SK-N-SH (cell line): ENCODE measurements around the gene CHRNE. TPM values are rescaled to one million over a fixed set of nuclear protein-coding genes. Genes with fewer than 3 reads are reported as not detected.

Experiments used
- CTCF ChIA-PET: fragments of 300-600, 350-600 bp; formaldehyde crosslinking; extraction: SDS; loops from one replicate; lab custom pipeline; 2021; lab: Yijun Ruan, JAX
- POLR2A ChIA-PET: fragments of 350-600 bp; sonication (Branson Sonifier 250); formaldehyde crosslinking; extraction: SDS; loops from one replicate; lab custom pipeline; 2020; ENCODE audit warnings: antibody characterized with exemption, inconsistent platforms; lab: Yijun Ruan, JAX
- DNase-seq: peaks from one replicate; pipeline ENCODE4 v3.0.0; 2012
- H2AFZ ChIP-seq: fragments of 200-600 bp; sonication (generic); 2 replicates; pipeline ENCODE4 v1.8.1; 2016; ENCODE audit warnings: antibody characterized with exemption, mild to moderate bottlenecking, low read depth
- H3F3A ChIP-seq: fragments of 200-600 bp; sonication (generic); replicated peaks from 2 replicates; pipeline ENCODE3; 2016; ENCODE audit warnings: antibody characterized with exemption, mild to moderate bottlenecking; ENCODE audit not compliant: insufficient read depth
- H3K27ac ChIP-seq, 2 experiments: fragments of 200-500 bp in 1 of 2; fragments of 200-600 bp in 1 of 2; sonication (Bioruptor generic) in 1 of 2; sonication (generic), shearing (Covaris generic) in 1 of 2; 2 replicates each; pipeline versions ENCODE4 v1.5.1 to v1.6.1; 2014 to 2016; ENCODE audit warnings: low read depth in 2 of 2, inconsistent platforms in 1 of 2, low read length in 1 of 2, mild to moderate bottlenecking in 1 of 2, mixed read lengths in 1 of 2
- H3K27me3 ChIP-seq: fragments of 200-600 bp; sonication (generic), shearing (Covaris generic); 2 replicates; pipeline ENCODE4 v1.6.1; 2016; ENCODE audit warnings: mixed run types; ENCODE audit not compliant: insufficient read depth
- H3K36me3 ChIP-seq, 2 experiments: fragments of 200-500 bp in 1 of 2; fragments of 200-600 bp in 1 of 2; sonication (Bioruptor generic) in 1 of 2; sonication (generic) in 1 of 2; replicated peaks in 1 of 2; 2 replicates each; pipeline versions ENCODE3 to v1.5.1; 2014 to 2016; ENCODE audit warnings: low read length in 1 of 2, mild to moderate bottlenecking in 1 of 2; ENCODE audit not compliant: insufficient read depth in 2 of 2, control insufficient read depth in 1 of 2
- H3K4me1 ChIP-seq, 2 experiments: fragments of 200-500 bp in 1 of 2; fragments of 200-600 bp in 1 of 2; sonication (Bioruptor generic) in 1 of 2; sonication (generic), shearing (Covaris generic) in 1 of 2; 2 replicates each; pipeline versions ENCODE4 v1.5.1 to v1.6.1; 2014 to 2016; ENCODE audit warnings: low read depth in 1 of 2, low read length in 1 of 2, mixed run types in 1 of 2; ENCODE audit not compliant: insufficient read depth in 2 of 2, control insufficient read depth in 1 of 2
- H3K4me2 ChIP-seq: fragments of 200-600 bp; sonication (generic), shearing (Covaris generic); 2 replicates; pipeline ENCODE4 v1.6.1; 2017; ENCODE audit warnings: mixed run types
- H3K4me3 ChIP-seq, 2 experiments: fragments of 200-500 bp in 1 of 2; fragments of 200-600 bp in 1 of 2; sonication (Bioruptor generic) in 1 of 2; sonication (generic), shearing (Covaris generic) in 1 of 2; 2 replicates each; pipeline versions ENCODE4 v1.5.1 to v1.8.1; 2014 to 2016; ENCODE audit warnings: low read depth in 2 of 2, inconsistent platforms in 1 of 2, low read length in 1 of 2, mild to moderate bottlenecking in 1 of 2, mixed read lengths in 1 of 2, moderate library complexity in 1 of 2
- H3K79me2 ChIP-seq: fragments of 200-600 bp; sonication (generic); 2 replicates; pipeline ENCODE4 v1.8.1; 2017; ENCODE audit warnings: mild to moderate bottlenecking; ENCODE audit not compliant: insufficient read depth
- H3K9ac ChIP-seq: fragments of 200-600 bp; sonication (generic); 2 replicates; pipeline ENCODE4 v1.6.1; 2017; ENCODE audit warnings: mixed run types
- H3K9me2 ChIP-seq: fragments of 200-600 bp; sonication (generic); 2 replicates; pipeline ENCODE4 v1.6.1; 2017; ENCODE audit warnings: mixed run types
- H3K9me3 ChIP-seq: fragments of 200-600 bp; sonication (generic); 2 replicates; pipeline ENCODE4 v1.6.1; 2017; ENCODE audit warnings: mixed run types, mild to moderate bottlenecking, moderate library complexity
- H4K20me1 ChIP-seq: fragments of 200-600 bp; sonication (generic); 2 replicates; pipeline ENCODE4 v1.6.1; 2017; ENCODE audit warnings: mild to moderate bottlenecking, mixed run types; ENCODE audit not compliant: insufficient read depth
- CHD2 ChIP-seq: fragments of 150-350 bp; IDR thresholded peaks from 2 replicates; pipeline ENCODE4 v1.6.1; 2018; ENCODE audit warnings: low read length; ENCODE audit not compliant: partially characterized antibody
- EP300 ChIP-seq, 2 experiments: IDR thresholded peaks; 2 replicates each; pipeline versions ENCODE4 v1.4.0 to v1.6.1; 2012; ENCODE audit warnings: borderline replicate concordance in 1 of 2, low read depth in 1 of 2, low read length in 1 of 2
- JUND ChIP-seq: IDR thresholded peaks from 2 replicates; pipeline ENCODE4 v1.4.0; 2012
- MAX ChIP-seq: IDR thresholded peaks from 2 replicates; pipeline ENCODE4 v1.4.0; 2012; ENCODE audit warnings: low read depth
- MEF2A ChIP-seq: IDR thresholded peaks from 2 replicates; pipeline ENCODE4 v1.4.0; 2012; ENCODE audit warnings: low read depth, borderline replicate concordance
- MXI1 ChIP-seq: IDR thresholded peaks from 2 replicates; pipeline ENCODE4 v1.6.1; 2012; ENCODE audit warnings: mild to moderate bottlenecking, low read depth, low read length, improper control_type of control experiment
- POLR2AphosphoS5 ChIP-seq: IDR thresholded peaks from 2 replicates; pipeline ENCODE4 v1.6.1; 2012; ENCODE audit warnings: low read depth, low read length
- YY1 ChIP-seq: IDR thresholded peaks from 2 replicates; pipeline ENCODE4 v1.4.0; 2012; ENCODE audit warnings: low read depth, mild to moderate bottlenecking
- ZBTB33 ChIP-seq: IDR thresholded peaks from 2 replicates; pipeline ENCODE4 v1.4.0; 2012; ENCODE audit warnings: low read depth, borderline replicate concordance
- WGBS: methylation state at CpG from one replicate; pipeline ENCODE4 v1.1.6; 2017; ENCODE audit warnings: low lambda C conversion rate; 5-methylcytosine and 5-hydroxymethylcytosine counted together
- polyA plus RNA-seq, 3 experiments: library from polyadenylated mRNA; depleted of rRNA; stranded (reverse); fragments of >200 nt; gene quantifications; 2 replicates each; pipeline ENCODE4 v1.2.3, GENCODE V29; 2012
- TF ChIP-seq, protein P1 (sequence below): fragments of 200-600 bp; sonication (generic); IDR thresholded peaks from 2 replicates; pipeline ENCODE4 v1.6.1; 2017; ENCODE audit warnings: antibody characterized with exemption, mild to moderate bottlenecking, moderate library complexity
- TF ChIP-seq, protein P2 (sequence below): IDR thresholded peaks from 2 replicates; pipeline ENCODE4 v1.6.1; 2012; ENCODE audit warnings: mild to moderate bottlenecking, low read depth, low read length, moderate library complexity

Gene CHRNE
- polyA plus RNA-seq, 1 of the 3 experiments (the other 2 are of a cell fraction) = 0.71 TPM

DNA sequence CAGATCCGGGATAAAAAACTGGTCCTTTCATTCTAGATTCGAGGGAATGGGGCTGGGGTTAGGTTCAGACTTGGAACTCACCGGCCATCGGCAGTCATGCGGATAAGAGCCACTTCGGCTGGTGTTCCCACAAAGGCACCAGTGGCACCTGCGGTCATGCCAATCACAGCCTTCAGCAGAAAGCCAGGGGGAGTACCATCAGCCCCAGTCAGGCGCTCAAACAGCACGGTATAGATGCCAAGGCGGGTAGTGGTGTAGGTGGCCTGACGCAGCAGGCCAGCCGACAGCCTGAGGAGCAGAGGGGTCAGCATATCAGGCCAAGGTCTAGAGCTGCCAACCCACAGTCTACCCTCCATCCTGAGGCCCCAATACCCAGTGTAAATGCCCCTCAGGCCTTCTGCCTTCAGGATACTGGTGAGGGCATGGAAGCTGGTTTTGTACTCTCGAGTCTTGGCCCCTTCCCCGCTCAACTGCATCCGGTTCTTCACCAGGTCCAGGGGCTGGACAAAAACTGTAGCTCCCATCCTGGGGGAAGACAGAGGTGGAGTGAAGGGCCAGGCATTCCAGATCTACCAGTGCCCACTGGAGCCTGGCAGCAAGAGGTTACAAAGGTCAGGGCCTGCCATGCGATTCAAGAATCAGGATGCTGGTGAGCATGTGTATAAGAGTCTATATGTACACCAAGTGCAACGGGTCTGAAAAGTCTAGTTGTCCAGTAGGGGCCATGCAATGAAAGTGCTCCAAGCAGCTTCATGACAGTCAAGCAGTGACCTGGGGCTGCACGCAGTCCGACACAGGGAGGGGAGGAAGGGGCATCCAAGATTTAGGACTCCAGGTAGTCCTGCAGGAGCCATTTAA is 36.0 kb upstream of the CHRNE start:
- peak overlapping the region; percentile 83 for H3K9ac ChIP-seq
- TF ChIP-seq, protein P1, sequence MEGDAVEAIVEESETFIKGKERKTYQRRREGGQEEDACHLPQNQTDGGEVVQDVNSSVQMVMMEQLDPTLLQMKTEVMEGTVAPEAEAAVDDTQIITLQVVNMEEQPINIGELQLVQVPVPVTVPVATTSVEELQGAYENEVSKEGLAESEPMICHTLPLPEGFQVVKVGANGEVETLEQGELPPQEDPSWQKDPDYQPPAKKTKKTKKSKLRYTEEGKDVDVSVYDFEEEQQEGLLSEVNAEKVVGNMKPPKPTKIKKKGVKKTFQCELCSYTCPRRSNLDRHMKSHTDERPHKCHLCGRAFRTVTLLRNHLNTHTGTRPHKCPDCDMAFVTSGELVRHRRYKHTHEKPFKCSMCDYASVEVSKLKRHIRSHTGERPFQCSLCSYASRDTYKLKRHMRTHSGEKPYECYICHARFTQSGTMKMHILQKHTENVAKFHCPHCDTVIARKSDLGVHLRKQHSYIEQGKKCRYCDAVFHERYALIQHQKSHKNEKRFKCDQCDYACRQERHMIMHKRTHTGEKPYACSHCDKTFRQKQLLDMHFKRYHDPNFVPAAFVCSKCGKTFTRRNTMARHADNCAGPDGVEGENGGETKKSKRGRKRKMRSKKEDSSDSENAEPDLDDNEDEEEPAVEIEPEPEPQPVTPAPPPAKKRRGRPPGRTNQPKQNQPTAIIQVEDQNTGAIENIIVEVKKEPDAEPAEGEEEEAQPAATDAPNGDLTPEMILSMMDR = no peak
- TF ChIP-seq, protein P2, sequence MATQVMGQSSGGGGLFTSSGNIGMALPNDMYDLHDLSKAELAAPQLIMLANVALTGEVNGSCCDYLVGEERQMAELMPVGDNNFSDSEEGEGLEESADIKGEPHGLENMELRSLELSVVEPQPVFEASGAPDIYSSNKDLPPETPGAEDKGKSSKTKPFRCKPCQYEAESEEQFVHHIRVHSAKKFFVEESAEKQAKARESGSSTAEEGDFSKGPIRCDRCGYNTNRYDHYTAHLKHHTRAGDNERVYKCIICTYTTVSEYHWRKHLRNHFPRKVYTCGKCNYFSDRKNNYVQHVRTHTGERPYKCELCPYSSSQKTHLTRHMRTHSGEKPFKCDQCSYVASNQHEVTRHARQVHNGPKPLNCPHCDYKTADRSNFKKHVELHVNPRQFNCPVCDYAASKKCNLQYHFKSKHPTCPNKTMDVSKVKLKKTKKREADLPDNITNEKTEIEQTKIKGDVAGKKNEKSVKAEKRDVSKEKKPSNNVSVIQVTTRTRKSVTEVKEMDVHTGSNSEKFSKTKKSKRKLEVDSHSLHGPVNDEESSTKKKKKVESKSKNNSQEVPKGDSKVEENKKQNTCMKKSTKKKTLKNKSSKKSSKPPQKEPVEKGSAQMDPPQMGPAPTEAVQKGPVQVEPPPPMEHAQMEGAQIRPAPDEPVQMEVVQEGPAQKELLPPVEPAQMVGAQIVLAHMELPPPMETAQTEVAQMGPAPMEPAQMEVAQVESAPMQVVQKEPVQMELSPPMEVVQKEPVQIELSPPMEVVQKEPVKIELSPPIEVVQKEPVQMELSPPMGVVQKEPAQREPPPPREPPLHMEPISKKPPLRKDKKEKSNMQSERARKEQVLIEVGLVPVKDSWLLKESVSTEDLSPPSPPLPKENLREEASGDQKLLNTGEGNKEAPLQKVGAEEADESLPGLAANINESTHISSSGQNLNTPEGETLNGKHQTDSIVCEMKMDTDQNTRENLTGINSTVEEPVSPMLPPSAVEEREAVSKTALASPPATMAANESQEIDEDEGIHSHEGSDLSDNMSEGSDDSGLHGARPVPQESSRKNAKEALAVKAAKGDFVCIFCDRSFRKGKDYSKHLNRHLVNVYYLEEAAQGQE = no peak
- TF ChIP-seq ZBTB33 (no peak), POLR2AphosphoS5 (no peak), EP300 (IDR thresholded peaks at IDR 0.05; ENCODE audit: borderline replicate concordance in 1 of 2, low read depth in 1 of 2, low read length in 1 of 2) (no peak), CHD2 (no peak), YY1 (no peak), MAX (no peak), JUND (no peak), MEF2A (no peak), MXI1 (no peak)
- WGBS = 67% methylated on average over 16 of the region's 19 CpGs
- no peaks in the 10 kb centered on the region for H3K9me2 ChIP-seq
- no peaks in the 10 kb centered on the region for H3K9me3 ChIP-seq
- H3K4me2 ChIP-seq = peak overlapping the region; percentile 98
- H3K4me1 ChIP-seq = peaks cover 13 to 28% of the 10 kb centered on the region in 2 experiments; a peak in 2 of 4 replicates
- no peaks in the 10 kb centered on the region for H3K27me3 ChIP-seq
- peaks cover 22 to 25% of the 10 kb centered on the region in 2 experiments for H3K36me3 ChIP-seq
- H4K20me1 ChIP-seq = peaks cover 9% of the 10 kb centered on the region
- peak overlapping the region; percentile 94 to 98 for H3K27ac ChIP-seq
- H3F3A ChIP-seq = peaks cover 32% of the 10 kb centered on the region
- peak overlapping the region; percentile 80 to 86 for H3K4me3 ChIP-seq
- no peak for DNase-seq
- peaks cover 52% of the 10 kb centered on the region for H3K79me2 ChIP-seq
- POLR2A ChIA-PET = interaction anchor here (0.9 to 2.0 kb wide), 4 partner anchors 15 to 30 kb away, joined by 3 to 35 read pairs (median 11); partner anchors contain the start of gene SPAG7
- H2AFZ ChIP-seq = 0 out of 2 replicates have a peak overlapping the region, but pooled peaks have one; percentile 69
- CTCF ChIA-PET = interaction anchor here (0.9 to 3.9 kb wide), 7 partner anchors 21 to 123 kb away, joined by 3 to 29 read pairs (median 4); partner anchors contain the start of gene CHRNE
